HEK293 (cell line): ENCODE results near the gene TIGD7.

Experiments used
- CTCF ChIA-PET: fragments of 350-600 bp; formaldehyde crosslinking; extraction: SDS; loops from one replicate; lab custom pipeline; 2021; ENCODE audit warnings: antibody characterized with exemption; lab: Yijun Ruan, JAX
- POLR2A ChIA-PET: fragments of 300-600 bp; formaldehyde crosslinking; extraction: SDS; loops from one replicate; lab custom pipeline; 2020; ENCODE audit warnings: antibody characterized with exemption, inconsistent platforms; lab: Yijun Ruan, JAX
- H3K27ac ChIP-seq: fragments of 200-500 bp; sonication (Bioruptor generic); 2 replicates; pipeline ENCODE4 v1.5.1; 2014; ENCODE audit warnings: low read depth, low read length, control low read depth, inconsistent platforms; ENCODE audit errors: extremely low read depth
- H3K36me3 ChIP-seq, 2 experiments: fragments of 200-500 bp in 1 of 2; sonication (Bioruptor generic) in 1 of 2; 1 replicate in 1 of 2; 2 replicates in 1 of 2; pipeline ENCODE4 v1.5.1; 2014 to 2017; ENCODE audit warnings: inconsistent platforms in 2 of 2, low read length in 2 of 2; ENCODE audit not compliant: control insufficient read depth in 2 of 2, insufficient read depth in 1 of 2
- H3K4me1 ChIP-seq: fragments of 200-500 bp; sonication (Bioruptor generic); 2 replicates; pipeline ENCODE4 v1.5.1; 2014; ENCODE audit warnings: mild to moderate bottlenecking, low read length, inconsistent platforms; ENCODE audit not compliant: control insufficient read depth, insufficient read depth
- H3K4me3 ChIP-seq: 2 replicates; pipeline ENCODE4 v1.5.1; 2011; ENCODE audit warnings: low read depth, mild to moderate bottlenecking, control low read depth, low read length, moderate library complexity
- H3K9me3 ChIP-seq: fragments of 200-500 bp; sonication (Bioruptor generic); 2 replicates; pipeline ENCODE4 v1.5.1; 2014; ENCODE audit warnings: low read depth, low read length, inconsistent platforms; ENCODE audit not compliant: control insufficient read depth, insufficient read depth
- BCL11B ChIP-seq: fragments of 450-650 bp; formaldehyde crosslinking; IDR thresholded peaks from 2 replicates; pipeline ENCODE4 v1.5.1; 2016; ENCODE audit warnings: low read depth, missing biosample characterization, missing genetic modification characterization
- YY2 ChIP-seq: fragments of 450-650 bp; formaldehyde crosslinking; IDR thresholded peaks from 2 replicates; pipeline ENCODE4 v1.5.1; 2016; ENCODE audit warnings: missing biosample characterization, missing genetic modification characterization
- ZFP3 ChIP-seq: fragments of 450-650 bp; formaldehyde crosslinking; IDR thresholded peaks from 2 replicates; pipeline ENCODE4 v1.5.1; 2016; ENCODE audit warnings: low read depth, missing biosample characterization, missing genetic modification characterization
- ZFP41 ChIP-seq: fragments of 450-650 bp; formaldehyde crosslinking; IDR thresholded peaks from 2 replicates; pipeline ENCODE4 v1.5.1; 2016; ENCODE audit warnings: missing biosample characterization, missing genetic modification characterization, borderline replicate concordance
- ZFP69B ChIP-seq: fragments of 450-650 bp; formaldehyde crosslinking; IDR thresholded peaks from 2 replicates; pipeline ENCODE4 v1.5.1; 2016; ENCODE audit warnings: missing biosample characterization, missing genetic modification characterization
- ZNF248 ChIP-seq: fragments of 450-650 bp; formaldehyde crosslinking; IDR thresholded peaks from 2 replicates; pipeline ENCODE4 v1.5.1; 2017; ENCODE audit warnings: missing biosample characterization, missing genetic modification characterization
- ZNF426 ChIP-seq: fragments of 450-650 bp; formaldehyde crosslinking; IDR thresholded peaks from 2 replicates; pipeline ENCODE4 v1.5.1; 2017; ENCODE audit warnings: missing biosample characterization, missing genetic modification characterization, mild to moderate bottlenecking, inconsistent platforms, moderate library complexity
- ZNF501 ChIP-seq: fragments of 450-650 bp; formaldehyde crosslinking; IDR thresholded peaks from 2 replicates; pipeline ENCODE4 v1.5.1; 2016; ENCODE audit warnings: missing biosample characterization, missing genetic modification characterization
- ZNF510 ChIP-seq: fragments of 450-650 bp; formaldehyde crosslinking; IDR thresholded peaks from 2 replicates; pipeline ENCODE4 v1.5.1; 2018; ENCODE audit warnings: mild to moderate bottlenecking, missing genetic modification characterization, missing biosample characterization; ENCODE audit not compliant: insufficient replicate concordance
- ZNF529 ChIP-seq: fragments of 450-650 bp; formaldehyde crosslinking; IDR thresholded peaks from 2 replicates; pipeline ENCODE4 v1.5.1; 2017; ENCODE audit warnings: missing genetic modification characterization, missing biosample characterization; ENCODE audit not compliant: insufficient replicate concordance
- ZNF530 ChIP-seq: fragments of 450-650 bp; formaldehyde crosslinking; IDR thresholded peaks from 2 replicates; pipeline ENCODE4 v1.5.1; 2016; ENCODE audit warnings: low read depth, missing biosample characterization, missing genetic modification characterization
- ZNF549 ChIP-seq: fragments of 450-650 bp; IDR thresholded peaks from 2 replicates; pipeline ENCODE4 v1.5.1; 2018; ENCODE audit warnings: missing biosample characterization, missing genetic modification characterization, mild to moderate bottlenecking, inconsistent platforms, moderate library complexity
- ZNF560 ChIP-seq: fragments of 450-650 bp; formaldehyde crosslinking; IDR thresholded peaks from 2 replicates; pipeline ENCODE4 v1.5.1; 2017; ENCODE audit warnings: missing biosample characterization, missing genetic modification characterization, borderline replicate concordance
- ZNF610 ChIP-seq: fragments of 450-650 bp; formaldehyde crosslinking; IDR thresholded peaks from 2 replicates; pipeline ENCODE4 v1.5.1; 2016; ENCODE audit warnings: missing biosample characterization, missing genetic modification characterization, borderline replicate concordance
- ZNF629 ChIP-seq: fragments of 450-650 bp; formaldehyde crosslinking; IDR thresholded peaks from 2 replicates; pipeline ENCODE4 v1.5.1; 2017; ENCODE audit warnings: missing biosample characterization, missing genetic modification characterization
- ZNF664 ChIP-seq: fragments of 450-650 bp; formaldehyde crosslinking; IDR thresholded peaks from 2 replicates; pipeline ENCODE4 v1.5.1; 2016; ENCODE audit warnings: missing biosample characterization, missing genetic modification characterization
- ZNF677 ChIP-seq: fragments of 450-650 bp; IDR thresholded peaks from 2 replicates; pipeline ENCODE4 v1.5.0; 2018; ENCODE audit warnings: missing biosample characterization, mild to moderate bottlenecking, missing genetic modification characterization, moderate library complexity
- ZNF776 ChIP-seq: fragments of 450-650 bp; formaldehyde crosslinking; IDR thresholded peaks from 2 replicates; pipeline ENCODE4 v1.5.0; 2017; ENCODE audit warnings: missing biosample characterization, missing genetic modification characterization, borderline replicate concordance
- ZSCAN30 ChIP-seq: fragments of 450-650 bp; IDR thresholded peaks from 2 replicates; pipeline ENCODE4 v1.5.1; 2018; ENCODE audit warnings: missing biosample characterization, mild to moderate bottlenecking, missing genetic modification characterization, moderate library complexity
- TF ChIP-seq, protein P1 (sequence below): fragments of 450-650 bp; formaldehyde crosslinking; IDR thresholded peaks from 2 replicates; pipeline ENCODE4 v1.5.1; 2016; ENCODE audit warnings: missing biosample characterization, missing genetic modification characterization
- TF ChIP-seq, protein P2 (sequence below): fragments of 450-650 bp; formaldehyde crosslinking; IDR thresholded peaks from 2 replicates; pipeline ENCODE4 v1.5.1; 2016; ENCODE audit warnings: missing biosample characterization, missing genetic modification characterization
- TF ChIP-seq, protein P3 (sequence below): fragments of 450-650 bp; formaldehyde crosslinking; IDR thresholded peaks from 2 replicates; pipeline ENCODE4 v1.5.1; 2016; ENCODE audit warnings: missing biosample characterization, missing genetic modification characterization
- TF ChIP-seq, protein P4 (sequence below): sonication (generic); formaldehyde crosslinking; IDR thresholded peaks from 2 replicates; pipeline ENCODE4 v1.8.1; 2022; ENCODE audit warnings: mild to moderate bottlenecking, moderate library complexity, missing genetic modification reagents
- TF ChIP-seq, protein P5 (sequence below): fragments of 450-650 bp; formaldehyde crosslinking; IDR thresholded peaks from 2 replicates; pipeline ENCODE4 v1.5.1; 2016; ENCODE audit warnings: missing biosample characterization, missing genetic modification characterization

TIGD7 gene

DNA sequence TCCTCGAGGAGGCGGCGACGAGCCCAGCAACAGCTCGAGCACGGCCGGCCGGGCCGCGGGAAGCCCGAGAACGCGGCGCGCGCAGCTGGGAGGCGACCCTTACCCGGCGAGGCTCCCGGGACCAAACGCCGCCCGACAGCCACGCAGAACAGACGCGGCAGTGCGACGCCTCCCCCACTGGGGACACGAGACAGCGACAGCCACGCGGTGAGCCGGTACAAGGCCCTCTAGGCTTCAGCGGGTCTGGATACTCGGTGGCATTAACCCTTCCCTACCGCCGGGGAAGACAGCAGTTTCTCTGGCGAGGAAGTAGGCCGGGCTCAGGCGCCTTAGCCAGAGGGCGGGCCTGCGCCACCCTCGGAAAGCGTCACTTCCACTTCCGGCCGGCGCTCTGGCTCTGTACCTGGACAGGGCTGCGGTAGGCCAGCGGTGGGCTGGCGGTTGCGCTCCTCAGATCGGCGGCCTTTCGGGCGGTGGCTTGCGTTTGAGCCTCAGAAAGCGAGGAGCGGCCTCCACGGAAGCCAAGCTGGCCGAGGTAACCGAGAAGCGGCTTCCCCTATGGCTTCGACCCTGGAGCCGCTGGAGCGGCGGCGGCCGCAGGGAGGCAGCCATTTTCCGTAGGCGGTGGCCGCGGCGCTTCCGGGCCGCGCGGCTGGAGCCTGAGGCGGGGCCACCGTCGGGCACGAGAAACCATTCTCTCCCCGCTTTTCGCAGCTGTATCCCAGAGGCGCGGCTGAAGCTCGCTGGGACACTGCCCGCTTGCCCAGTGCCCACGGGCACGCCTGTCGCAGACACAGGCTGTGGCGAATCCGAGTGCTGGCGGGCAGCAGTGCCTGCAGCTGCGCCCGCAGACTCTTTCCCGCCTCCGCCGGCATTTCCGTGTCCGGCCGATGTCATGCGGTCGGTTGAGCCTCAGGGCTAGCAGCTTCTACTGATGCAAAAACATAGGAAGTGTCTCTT is at the start of gene TIGD7, which contains the start of gene ZNF75A (continued):
- TF ChIP-seq ZSCAN30 (tag by site-specific recombination), result peak; percentile 85
- no peak for TF ChIP-seq BCL11B
- TF ChIP-seq YY2 (tag by site-specific recombination), result peak; percentile 95
- TF ChIP-seq ZNF248, result no peak
- no peak for TF ChIP-seq ZNF549 (tag by site-specific recombination)

DNA sequence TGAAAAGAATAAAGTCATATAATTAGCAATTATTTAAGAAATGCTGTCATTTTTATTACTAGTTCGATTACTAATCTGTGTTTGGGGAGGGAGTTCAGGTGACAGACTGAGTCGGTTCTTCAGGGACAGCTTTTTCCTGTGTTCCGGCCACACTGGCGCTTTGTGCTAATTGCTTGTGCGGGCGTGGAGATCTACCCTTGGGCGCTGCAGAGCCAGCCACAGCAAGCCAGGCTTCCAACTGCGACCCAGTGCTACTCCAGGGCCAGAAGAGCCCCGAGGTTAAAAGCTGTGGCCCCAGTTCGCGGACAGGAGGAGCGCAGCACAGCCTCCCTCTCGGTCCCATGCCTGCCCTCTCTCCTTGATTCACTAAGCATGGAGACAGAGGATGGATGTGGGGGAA is 43.9 kb upstream of the TIGD7 start:
- CTCF ChIA-PET, result no interaction called here
- no peaks in the 10 kb centered on the region for H3K36me3 ChIP-seq

DNA sequence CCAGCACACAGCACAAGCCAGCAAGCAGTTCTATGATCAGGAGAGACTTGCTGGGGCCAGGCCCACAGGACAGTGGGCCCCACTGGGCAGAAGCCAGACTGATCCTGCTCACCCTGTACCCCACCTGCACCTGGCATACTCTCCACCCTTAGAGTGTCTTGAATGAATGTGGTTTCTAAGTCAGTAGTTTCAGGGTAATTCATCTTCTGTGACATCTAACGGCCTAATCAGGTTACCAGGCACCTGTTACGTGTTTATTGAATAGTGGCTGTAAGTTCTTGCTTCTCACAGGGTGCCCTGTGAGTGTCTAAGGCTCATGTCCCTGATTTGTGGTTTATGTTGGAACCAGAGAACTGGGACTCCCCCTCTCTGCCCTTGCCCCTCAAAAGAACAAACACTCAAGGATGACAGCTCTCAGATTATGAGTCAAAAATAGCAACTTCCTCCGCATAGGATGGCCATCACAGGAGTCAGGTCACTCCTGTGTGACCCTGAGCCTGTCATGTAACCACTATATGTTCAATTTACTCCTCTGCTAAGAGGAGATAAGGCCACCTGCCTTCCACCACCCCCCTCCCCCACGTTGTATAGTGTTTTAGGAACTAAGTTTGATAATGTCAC is 43.4 kb upstream of the TIGD7 start:
- H3K9me3 ChIP-seq, result no peaks in the 10 kb centered on the region
- no peaks in the 10 kb centered on the region for H3K36me3 ChIP-seq
- no peaks in the 10 kb centered on the region for H3K4me1 ChIP-seq
- H3K27ac ChIP-seq, result no peak overlapping the region
- H3K4me3 ChIP-seq, result no peak overlapping the region
- POLR2A ChIA-PET, result no interaction called here
- CTCF ChIA-PET, result no interaction called here
- TF ChIP-seq ZNF776 (tag by site-specific recombination) (no peak), ZFP69B (peak; percentile 68; the same call in 1 of the 2 replicates), ZNF510 (tag by site-specific recombination) (no peak), ZNF610 (tag by site-specific recombination) (no peak), ZFP3 (tag by site-specific recombination) (no peak), ZFP41 (no peak), ZNF530 (tag by site-specific recombination) (no peak), ZNF501 (tag by site-specific recombination) (no peak), ZNF529 (tag by site-specific recombination) (no peak), ZNF426 (tag by site-specific recombination) (no peak), ZNF664 (tag by site-specific recombination) (no peak), ZNF629 (tag by site-specific recombination) (no peak), ZNF560 (tag by site-specific recombination) (no peak)
- TF ChIP-seq, protein P1, sequence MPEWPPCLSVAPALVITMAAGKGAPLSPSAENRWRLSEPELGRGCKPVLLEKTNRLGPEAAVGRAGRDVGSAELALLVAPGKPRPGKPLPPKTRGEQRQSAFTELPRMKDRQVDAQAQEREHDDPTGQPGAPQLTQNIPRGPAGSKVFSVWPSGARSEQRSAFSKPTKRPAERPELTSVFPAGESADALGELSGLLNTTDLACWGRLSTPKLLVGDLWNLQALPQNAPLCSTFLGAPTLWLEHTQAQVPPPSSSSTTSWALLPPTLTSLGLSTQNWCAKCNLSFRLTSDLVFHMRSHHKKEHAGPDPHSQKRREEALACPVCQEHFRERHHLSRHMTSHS (tag by site-specific recombination), result no peak
- TF ChIP-seq, protein P2, sequence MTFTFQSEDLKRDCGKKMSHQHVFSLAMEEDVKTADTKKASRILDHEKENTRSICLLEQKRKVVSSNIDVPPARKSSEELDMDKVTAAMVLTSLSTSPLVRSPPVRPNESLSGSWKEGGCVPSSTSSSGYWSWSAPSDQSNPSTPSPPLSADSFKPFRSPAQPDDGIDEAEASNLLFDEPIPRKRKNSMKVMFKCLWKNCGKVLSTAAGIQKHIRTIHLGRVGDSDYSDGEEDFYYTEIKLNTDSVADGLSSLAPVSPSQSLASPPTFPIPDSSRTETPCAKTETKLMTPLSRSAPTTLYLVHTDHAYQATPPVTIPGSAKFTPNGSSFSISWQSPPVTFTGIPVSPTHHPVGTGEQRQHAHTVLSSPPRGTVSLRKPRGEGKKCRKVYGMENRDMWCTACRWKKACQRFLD, result no peak
- TF ChIP-seq, protein P3, sequence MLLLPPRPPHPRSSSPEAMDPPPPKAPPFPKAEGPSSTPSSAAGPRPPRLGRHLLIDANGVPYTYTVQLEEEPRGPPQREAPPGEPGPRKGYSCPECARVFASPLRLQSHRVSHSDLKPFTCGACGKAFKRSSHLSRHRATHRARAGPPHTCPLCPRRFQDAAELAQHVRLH (tag by site-specific recombination), result no peak
- TF ChIP-seq, protein P4, sequence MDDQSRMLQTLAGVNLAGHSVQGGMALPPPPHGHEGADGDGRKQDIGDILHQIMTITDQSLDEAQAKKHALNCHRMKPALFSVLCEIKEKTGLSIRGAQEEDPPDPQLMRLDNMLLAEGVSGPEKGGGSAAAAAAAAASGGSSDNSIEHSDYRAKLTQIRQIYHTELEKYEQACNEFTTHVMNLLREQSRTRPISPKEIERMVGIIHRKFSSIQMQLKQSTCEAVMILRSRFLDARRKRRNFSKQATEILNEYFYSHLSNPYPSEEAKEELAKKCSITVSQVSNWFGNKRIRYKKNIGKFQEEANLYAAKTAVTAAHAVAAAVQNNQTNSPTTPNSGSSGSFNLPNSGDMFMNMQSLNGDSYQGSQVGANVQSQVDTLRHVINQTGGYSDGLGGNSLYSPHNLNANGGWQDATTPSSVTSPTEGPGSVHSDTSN (CRISPR knock-in tag), result no peak

More for the DNA sequence above, 43.9 kb upstream of the TIGD7 start:
- H3K4me3 ChIP-seq, result no peak overlapping the region
- H3K9me3 ChIP-seq, result no peaks in the 10 kb centered on the region
- H3K27ac ChIP-seq, result no peak overlapping the region
- POLR2A ChIA-PET, result no interaction called here
- no peaks in the 10 kb centered on the region for H3K4me1 ChIP-seq
- no peak for TF ChIP-seq ZNF677 (tag by site-specific recombination)
- TF ChIP-seq, protein P5, sequence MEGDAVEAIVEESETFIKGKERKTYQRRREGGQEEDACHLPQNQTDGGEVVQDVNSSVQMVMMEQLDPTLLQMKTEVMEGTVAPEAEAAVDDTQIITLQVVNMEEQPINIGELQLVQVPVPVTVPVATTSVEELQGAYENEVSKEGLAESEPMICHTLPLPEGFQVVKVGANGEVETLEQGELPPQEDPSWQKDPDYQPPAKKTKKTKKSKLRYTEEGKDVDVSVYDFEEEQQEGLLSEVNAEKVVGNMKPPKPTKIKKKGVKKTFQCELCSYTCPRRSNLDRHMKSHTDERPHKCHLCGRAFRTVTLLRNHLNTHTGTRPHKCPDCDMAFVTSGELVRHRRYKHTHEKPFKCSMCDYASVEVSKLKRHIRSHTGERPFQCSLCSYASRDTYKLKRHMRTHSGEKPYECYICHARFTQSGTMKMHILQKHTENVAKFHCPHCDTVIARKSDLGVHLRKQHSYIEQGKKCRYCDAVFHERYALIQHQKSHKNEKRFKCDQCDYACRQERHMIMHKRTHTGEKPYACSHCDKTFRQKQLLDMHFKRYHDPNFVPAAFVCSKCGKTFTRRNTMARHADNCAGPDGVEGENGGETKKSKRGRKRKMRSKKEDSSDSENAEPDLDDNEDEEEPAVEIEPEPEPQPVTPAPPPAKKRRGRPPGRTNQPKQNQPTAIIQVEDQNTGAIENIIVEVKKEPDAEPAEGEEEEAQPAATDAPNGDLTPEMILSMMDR, result no peak
- TF ChIP-seq, all 188 proteins: peak for 0
